Cardiac muscle cell (in vitro differentiated cells and primary cell): Measurements from ENCODE around the gene RNLS. TPM values are rescaled to one million over a fixed set of nuclear protein-coding genes. Genes with fewer than 3 reads are reported as not detected.

Experiments used
- DNase-seq, 2 donors: peaks; one replicate each; pipeline versions ENCODE4 v3.0.0 to v3.0.0-alpha.2; 2010 to 2017; ENCODE audit warnings: low read depth in 1 of 2, low spot score in 1 of 2
- H3K27ac ChIP-seq: fragments of 200-600 bp; sonication (generic); 2 replicates; pipeline ENCODE4 v1.5.1; 2016
- H3K27me3 ChIP-seq: fragments of 200-600 bp; sonication (generic); 2 replicates; pipeline ENCODE4 v1.6.0; 2016; ENCODE audit warnings: control low read depth
- H3K36me3 ChIP-seq: fragments of 200-600 bp; sonication (generic); 2 replicates; pipeline ENCODE4 v1.5.1; 2016; ENCODE audit warnings: control low read depth
- H3K4me1 ChIP-seq: fragments of 200-600 bp; sonication (generic); 2 replicates; pipeline ENCODE4 v1.8.1; 2017; ENCODE audit warnings: low read depth, mild to moderate bottlenecking, mixed run types
- H3K4me3 ChIP-seq: fragments of 200-600 bp; sonication (generic); 2 replicates; pipeline ENCODE4 v1.5.1; 2016; ENCODE audit warnings: mild to moderate bottlenecking
- H3K9me3 ChIP-seq: fragments of 200-600 bp; sonication (generic); 2 replicates; pipeline ENCODE4 v1.5.1; 2017; ENCODE audit warnings: low read depth, mild to moderate bottlenecking, control low read depth
- CTCF ChIP-seq: IDR thresholded peaks from 2 replicates; pipeline ENCODE4 v1.5.1; 2012; ENCODE audit warnings: low read depth, mild to moderate bottlenecking, low read length
- polyA plus RNA-seq: library from polyadenylated mRNA; unstranded; fragments of >200 nt; fragmentation: Nextera tagmentation; extraction: Ambion mirVana; gene quantifications from 2 replicates; pipeline ENCODE4 v1.2.1, GENCODE V29; 2016
- total RNA-seq: library from RNA; depleted of rRNA; stranded (reverse); fragments of >200 nt; gene quantifications from 2 replicates; pipeline ENCODE4 v1.2.3, GENCODE V29; 2016

Gene RNLS
- total and polyA plus RNA-seq, 2 experiments from 2014 or later: 6.9 to 13.9 TPM

DNA sequence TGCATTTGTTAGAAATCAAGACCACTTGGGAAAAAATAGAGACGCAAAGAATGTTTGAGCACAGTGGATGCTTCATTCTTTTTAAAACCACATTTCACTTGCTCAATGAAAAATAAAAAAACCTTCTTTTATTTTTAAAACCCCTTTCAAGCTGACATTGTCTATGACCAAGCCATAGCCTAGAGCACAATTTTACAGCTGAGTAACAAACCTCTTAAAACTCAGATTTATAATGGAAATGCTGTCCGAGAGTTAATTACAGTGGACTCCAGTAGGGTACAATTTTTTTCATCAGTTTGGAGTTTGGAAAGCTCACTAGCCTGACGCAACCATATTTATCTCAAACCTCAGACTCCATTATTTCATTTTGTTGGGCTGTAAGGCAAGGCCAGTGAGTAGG lies 116.3 kb downstream of the RNLS start:
- Histone ChIP-seq H3K9me3 (no peaks in the 10 kb centered on the region), H3K27me3 (no peaks in the 10 kb centered on the region), H3K36me3 (no peaks in the 10 kb centered on the region), H3K27ac (no peak overlapping the region), H3K4me3 (no peak overlapping the region), H3K4me1 (no peaks in the 10 kb centered on the region)
- TF ChIP-seq CTCF: no peak
- no peak for DNase-seq

DNA sequence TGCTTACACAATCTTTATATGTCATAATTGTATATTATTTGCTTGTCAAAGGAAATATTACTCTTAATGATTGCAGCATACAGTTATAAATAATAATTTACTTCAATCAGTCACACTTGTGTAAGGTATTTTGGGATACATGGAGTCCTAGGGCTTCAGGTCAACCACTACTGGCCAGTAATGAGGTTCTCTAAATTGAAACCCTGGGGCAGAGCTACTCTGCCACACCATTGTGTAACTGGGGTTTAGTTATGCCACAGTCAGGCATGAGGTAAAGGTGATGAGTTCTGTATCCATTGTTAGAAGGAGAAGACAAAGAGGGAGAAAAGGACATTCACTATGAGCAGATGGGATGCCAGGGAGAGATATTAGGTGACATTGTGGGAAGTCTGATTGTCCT lies 117.4 kb downstream of the RNLS start:
- DNase-seq: no peak
- no peak overlapping the region for H3K27ac ChIP-seq
- H3K4me1 ChIP-seq: no peaks in the 10 kb centered on the region
- H3K4me3 ChIP-seq: no peak overlapping the region
- H3K27me3 ChIP-seq: no peaks in the 10 kb centered on the region
- no peaks in the 10 kb centered on the region for H3K36me3 ChIP-seq
- no peaks in the 10 kb centered on the region for H3K9me3 ChIP-seq
- TF ChIP-seq CTCF: no peak

GRCh38 chr10:88463811-88464210 lies 119.3 kb downstream of the RNLS start:
- Histone ChIP-seq H3K4me3 (no peak overlapping the region), H3K27me3 (no peaks in the 10 kb centered on the region), H3K4me1 (no peaks in the 10 kb centered on the region), H3K9me3 (no peaks in the 10 kb centered on the region), H3K36me3 (no peaks in the 10 kb centered on the region), H3K27ac (no peak overlapping the region)
- no peak for TF ChIP-seq CTCF
- DNase-seq: no peak

- H3K27me3 ChIP-seq: no peaks in the 10 kb centered on the region
- no peak overlapping the region for H3K27ac ChIP-seq
- TF ChIP-seq CTCF: no peak
Measured at GRCh38 chr10:88461426-88461825, 121.7 kb downstream of the RNLS start.

DNA sequence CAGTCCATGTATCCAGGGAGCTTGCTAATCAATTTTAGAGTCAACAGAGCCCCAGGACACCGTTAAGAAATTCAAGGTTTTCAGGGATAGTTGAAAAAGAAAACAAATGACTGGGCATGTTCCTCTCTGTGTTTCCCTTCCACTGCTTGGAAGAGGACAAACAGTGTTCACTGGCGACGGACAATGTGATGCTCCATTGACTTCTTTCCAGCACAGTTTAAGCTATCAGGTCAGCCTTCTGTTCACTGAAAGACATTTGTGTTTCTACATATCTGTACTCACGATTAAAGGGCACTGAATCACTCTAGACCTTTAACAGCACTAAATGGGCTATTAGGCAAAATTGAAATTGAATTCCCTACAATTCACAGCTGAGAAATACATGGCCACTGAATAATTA lies 123.6 kb downstream of the RNLS start:
- Histone ChIP-seq H3K4me1 (no peaks in the 10 kb centered on the region), H3K27ac (no peak overlapping the region), H3K27me3 (no peaks in the 10 kb centered on the region), H3K36me3 (no peaks in the 10 kb centered on the region), H3K4me3 (no peak overlapping the region), H3K9me3 (no peaks in the 10 kb centered on the region)
- TF ChIP-seq CTCF: no peak
- DNase-seq: no peak

More at GRCh38 chr10:88461426-88461825, 121.7 kb downstream of the RNLS start:
- no peaks in the 10 kb centered on the region for H3K36me3 ChIP-seq
- no peaks in the 10 kb centered on the region for H3K4me1 ChIP-seq
- no peaks in the 10 kb centered on the region for H3K9me3 ChIP-seq
- DNase-seq: no peak
- no peak overlapping the region for H3K4me3 ChIP-seq

DNA sequence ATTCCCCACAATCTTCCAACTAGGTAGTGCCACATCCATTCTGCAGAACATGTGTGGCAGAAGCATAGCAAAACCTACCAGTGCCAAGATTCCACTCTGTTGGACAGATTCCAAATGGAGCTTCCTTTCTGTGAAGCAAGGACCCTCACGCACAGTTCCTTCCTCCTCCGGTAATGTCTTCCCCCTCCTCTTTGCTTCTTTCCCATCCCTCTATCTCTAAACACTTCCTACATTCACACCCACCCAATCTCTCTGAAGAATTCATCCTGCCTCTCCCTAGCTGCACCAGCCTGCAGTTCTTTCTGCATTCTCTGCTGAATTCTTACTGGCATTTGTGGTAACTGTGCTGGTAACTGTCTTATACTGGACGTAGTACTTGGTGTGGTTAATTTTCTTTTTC lies 124.9 kb downstream of the RNLS start:
- Histone ChIP-seq H3K4me1 (no peaks in the 10 kb centered on the region), H3K36me3 (no peaks in the 10 kb centered on the region), H3K27me3 (no peaks in the 10 kb centered on the region), H3K27ac (no peak overlapping the region), H3K4me3 (no peak overlapping the region), H3K9me3 (no peaks in the 10 kb centered on the region)
- no peak for DNase-seq
- TF ChIP-seq CTCF: no peak
